Measurements from ENCODE around the gene FAM181B. TPM values are rescaled to one million over a fixed set of nuclear protein-coding genes. Genes with fewer than 3 reads are reported as not detected.

The FAM181B gene
- total and polyA plus RNA-seq, 11 donors = 0.06 to 0.35 (median 0.10) TPM; not detected in 3

DNA sequence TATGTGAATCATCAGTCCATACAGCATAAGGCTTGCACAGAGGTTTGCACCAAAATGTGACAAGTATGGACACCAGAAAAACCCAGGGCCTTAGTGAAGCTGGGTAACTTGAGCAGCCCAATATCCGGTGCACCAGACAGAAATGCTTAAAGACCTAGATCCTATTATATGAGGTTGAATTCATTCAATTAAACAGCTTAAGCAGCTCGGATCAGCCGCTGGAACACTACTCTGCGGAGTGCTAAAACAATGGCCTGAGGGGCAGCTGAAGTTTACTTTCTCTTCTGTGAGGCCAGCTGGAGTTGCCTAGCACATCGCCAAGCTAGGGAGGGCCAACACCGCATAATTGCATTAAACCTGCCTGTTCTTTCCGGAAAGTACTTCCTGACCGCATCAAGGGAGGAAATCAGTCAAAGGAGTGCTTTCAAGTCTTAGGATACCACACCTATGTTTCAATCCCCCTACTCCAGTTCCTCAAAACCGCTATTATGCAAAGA, 17.0 kb upstream of the FAM181B start:
- H3K27ac ChIP-seq = no peak overlapping the region
- DNase-seq = no peak
- TF ChIP-seq, protein P1, sequence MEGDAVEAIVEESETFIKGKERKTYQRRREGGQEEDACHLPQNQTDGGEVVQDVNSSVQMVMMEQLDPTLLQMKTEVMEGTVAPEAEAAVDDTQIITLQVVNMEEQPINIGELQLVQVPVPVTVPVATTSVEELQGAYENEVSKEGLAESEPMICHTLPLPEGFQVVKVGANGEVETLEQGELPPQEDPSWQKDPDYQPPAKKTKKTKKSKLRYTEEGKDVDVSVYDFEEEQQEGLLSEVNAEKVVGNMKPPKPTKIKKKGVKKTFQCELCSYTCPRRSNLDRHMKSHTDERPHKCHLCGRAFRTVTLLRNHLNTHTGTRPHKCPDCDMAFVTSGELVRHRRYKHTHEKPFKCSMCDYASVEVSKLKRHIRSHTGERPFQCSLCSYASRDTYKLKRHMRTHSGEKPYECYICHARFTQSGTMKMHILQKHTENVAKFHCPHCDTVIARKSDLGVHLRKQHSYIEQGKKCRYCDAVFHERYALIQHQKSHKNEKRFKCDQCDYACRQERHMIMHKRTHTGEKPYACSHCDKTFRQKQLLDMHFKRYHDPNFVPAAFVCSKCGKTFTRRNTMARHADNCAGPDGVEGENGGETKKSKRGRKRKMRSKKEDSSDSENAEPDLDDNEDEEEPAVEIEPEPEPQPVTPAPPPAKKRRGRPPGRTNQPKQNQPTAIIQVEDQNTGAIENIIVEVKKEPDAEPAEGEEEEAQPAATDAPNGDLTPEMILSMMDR (IDR thresholded peaks at IDR 0.05) = no peak
- TF ChIP-seq POLR2A (IDR thresholded peaks at IDR 0.05) = no peak
- no peaks in the 10 kb centered on the region for H3K27me3 ChIP-seq
- H3K4me3 ChIP-seq = no peak overlapping the region
- intact Hi-C loops (cut with DNase I) = loop anchor here in 1 of 10 donors (5.0 kb wide), 1 partner anchor 48 kb away; no protein-coding TSS in a partner anchor
- WGBS, 4 donors = 38 to 64% (median 45%) methylated on average over 9 of the region's 9 CpGs
- ATAC-seq = no peak
- H3K4me1 ChIP-seq = no peaks in the 10 kb centered on the region
- H3K9me3 ChIP-seq = no peaks in the 10 kb centered on the region
- H3K36me3 ChIP-seq = no peaks in the 10 kb centered on the region

DNA sequence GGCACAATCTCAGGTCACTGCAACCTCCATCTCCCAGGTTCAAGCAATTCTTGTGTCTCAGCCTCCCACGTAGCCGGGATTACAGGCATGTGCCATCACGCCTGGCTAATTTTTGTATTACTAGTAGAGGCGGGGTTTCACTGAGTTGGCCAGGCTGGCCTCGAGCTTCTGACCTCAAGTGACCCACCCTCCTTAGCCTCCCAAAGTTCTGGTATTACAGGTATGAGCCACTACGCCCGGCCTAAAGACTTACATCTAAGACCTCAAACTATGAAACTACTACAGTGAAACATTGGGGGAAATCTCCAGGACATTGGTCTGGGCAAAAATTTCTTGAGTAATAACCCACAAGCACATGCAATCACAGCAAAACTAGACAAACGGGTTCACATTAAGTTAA, 13.8 kb upstream of the FAM181B start:
- H3K9me3 ChIP-seq = no peaks in the 10 kb centered on the region
- TF ChIP-seq, protein P1 (IDR thresholded peaks at IDR 0.05) = no peak
- TF ChIP-seq POLR2A (IDR thresholded peaks at IDR 0.05) = no peak
- no peak for DNase-seq
- H3K36me3 ChIP-seq = no peaks in the 10 kb centered on the region
- WGBS, 4 donors = 89 to 94% (median 92%) methylated on average over 8 of the region's 8 CpGs
- H3K27ac ChIP-seq = no peak overlapping the region
- H3K4me1 ChIP-seq = no peaks in the 10 kb centered on the region
- H3K27me3 ChIP-seq = peaks cover 0 to 15% (median 0%) of the 10 kb centered on the region in 9 donors
- no peak overlapping the region for H3K4me3 ChIP-seq
- ATAC-seq = no peak
- intact Hi-C loops (cut with DNase I) = no loop called here

DNA sequence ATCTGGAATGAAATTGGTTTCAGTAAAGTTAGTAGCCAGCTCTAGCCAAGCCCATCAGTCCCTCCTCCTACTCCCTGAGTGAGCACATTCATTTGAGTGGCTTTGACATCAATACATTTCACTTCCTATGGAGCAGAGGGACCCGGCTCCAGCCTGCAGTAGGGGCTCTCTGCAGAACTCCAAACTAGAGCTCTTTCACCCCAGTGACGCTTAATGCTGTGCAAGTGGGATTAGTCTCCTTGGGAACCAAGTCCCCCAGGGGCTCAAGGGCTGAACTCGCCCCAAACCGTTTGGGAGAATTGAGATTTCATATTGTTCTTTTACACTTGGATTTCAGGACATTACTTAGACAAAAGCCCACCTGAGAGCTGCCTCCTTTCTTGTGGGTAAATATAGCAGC, 4.4 kb upstream of the FAM181B start:
- ATAC-seq = no peak
- H3K4me1 ChIP-seq = peaks cover 0 to 8% (median 0%) of the 10 kb centered on the region in 12 donors
- DNase-seq = no peak
- no peak overlapping the region for H3K4me3 ChIP-seq
- H3K27me3 ChIP-seq = peaks cover 0 to 40% (median 10%) of the 10 kb centered on the region in 9 donors
- H3K9me3 ChIP-seq = no peaks in the 10 kb centered on the region
- WGBS, 4 donors = 44 to 54% (median 48%) methylated on average over 4 of the region's 4 CpGs
- TF ChIP-seq, protein P1 (IDR thresholded peaks at IDR 0.05) = no peak
- TF ChIP-seq POLR2A (IDR thresholded peaks at IDR 0.05) = no peak
- H3K27ac ChIP-seq = no peak overlapping the region
- H3K36me3 ChIP-seq = no peaks in the 10 kb centered on the region
- intact Hi-C loops (cut with DNase I) = no loop called here

DNA sequence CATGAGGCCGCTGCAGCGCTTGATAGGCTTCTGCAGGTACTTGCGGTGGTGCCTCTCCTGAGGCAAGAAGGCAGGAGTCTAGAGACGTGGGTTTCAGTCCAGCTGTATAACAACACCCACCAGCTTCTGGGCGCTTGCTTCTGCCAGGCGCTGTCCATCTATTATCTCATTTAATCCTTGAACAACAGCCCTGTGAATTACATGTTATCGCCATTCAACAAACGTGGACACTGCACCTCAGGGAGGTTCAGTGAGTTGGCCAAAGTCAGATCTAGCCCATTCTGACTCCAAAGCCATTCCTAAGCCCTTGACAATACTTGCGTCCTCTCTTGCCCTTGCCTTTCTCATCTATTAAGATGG, 436 bp upstream of the FAM181B start:
- DNase-seq = no peak
- Histone ChIP-seq H3K4me1 (peaks cover 0 to 16% (median 3%) of the 10 kb centered on the region in 12 donors), H3K9me3 (no peaks in the 10 kb centered on the region), H3K27ac (no peak overlapping the region), H3K4me3 (peak overlapping the region in 10 of 12 donors; percentile 46 to 73 (median 58)), H3K36me3 (no peaks in the 10 kb centered on the region), H3K27me3 (peaks cover 6 to 65% (median 26%) of the 10 kb centered on the region in 9 donors)
- TF ChIP-seq POLR2A (IDR thresholded peaks at IDR 0.05) = no peak
- TF ChIP-seq, protein P1 (IDR thresholded peaks at IDR 0.05) = no peak
- WGBS, 4 donors = 45 to 59% (median 47%) methylated on average over 9 of the region's 9 CpGs
- ATAC-seq = no peak
- intact Hi-C loops (cut with DNase I) = no loop called here

Measured in heart left ventricle (tissue), 16 donors.